Mesendoderm (in vitro differentiated cells): ENCODE results near the gene TMEM179. TPM values are rescaled to one million over a fixed set of nuclear protein-coding genes. Genes with fewer than 3 reads are reported as not detected.
"Not testable (repeated sequence)": the region's sequence is repeated elsewhere in the genome, so short reads cannot be mapped to it uniquely, and the experiment has no call there.

Source experiments
- DNase-seq: peaks from one replicate; pipeline ENCODE4 v3.0.0; 2013
- H2AK5ac ChIP-seq: 2 replicates; pipeline ENCODE4 v1.6.1; 2013; ENCODE audit warnings: low read length, inconsistent platforms
- H2BK120ac ChIP-seq: 2 replicates; pipeline ENCODE4 v1.6.1; 2013; ENCODE audit warnings: low read depth, mild to moderate bottlenecking, low read length, moderate library complexity, mixed read lengths
- H2BK15ac ChIP-seq: replicated peaks from 2 replicates; pipeline ENCODE4 v1.6.1; 2013; ENCODE audit warnings: low read depth, mild to moderate bottlenecking, moderate library complexity
- H2BK5ac ChIP-seq: 2 replicates; pipeline ENCODE4 v1.6.1; 2013; ENCODE audit warnings: low read length, inconsistent platforms
- H3K18ac ChIP-seq: 2 replicates; pipeline ENCODE4 v1.6.1; 2013; ENCODE audit warnings: mild to moderate bottlenecking, low read length, mixed read lengths
- H3K23ac ChIP-seq: one replicate; pipeline ENCODE4 v1.6.1; 2013; ENCODE audit warnings: low read length
- H3K27ac ChIP-seq: 2 replicates; pipeline ENCODE4 v1.5.1; 2013; ENCODE audit warnings: low read depth, mild to moderate bottlenecking, inconsistent platforms, low read length, moderate library complexity
- H3K27me3 ChIP-seq: 2 replicates; pipeline ENCODE4 v1.6.1; 2013; ENCODE audit warnings: low read length, control low read depth, mild to moderate bottlenecking, inconsistent platforms; ENCODE audit not compliant: insufficient read depth, poor library complexity
- H3K36me3 ChIP-seq: 2 replicates; pipeline ENCODE4 v1.6.1; 2013; ENCODE audit warnings: low read length, inconsistent platforms; ENCODE audit not compliant: control insufficient read depth, insufficient read depth
- H3K4ac ChIP-seq: one replicate; pipeline ENCODE4 v1.6.1; 2013; ENCODE audit warnings: low read depth, mild to moderate bottlenecking, low read length, moderate library complexity
- H3K4me1 ChIP-seq: 2 replicates; pipeline ENCODE4 v1.6.1; 2013; ENCODE audit warnings: low read depth, low read length, inconsistent platforms; ENCODE audit not compliant: control insufficient read depth
- H3K4me2 ChIP-seq: 2 replicates; pipeline ENCODE4 v1.6.1; 2013; ENCODE audit warnings: low read length
- H3K4me3 ChIP-seq: 2 replicates; pipeline ENCODE4 v1.5.1; 2013; ENCODE audit warnings: mild to moderate bottlenecking, low read length
- H3K56ac ChIP-seq: one replicate; pipeline ENCODE4 v1.6.1; 2013; ENCODE audit warnings: low read length
- H3K79me1 ChIP-seq: 2 replicates; pipeline ENCODE4 v1.6.1; 2013; ENCODE audit warnings: low read length, inconsistent platforms
- H3K79me2 ChIP-seq: 2 replicates; pipeline ENCODE4 v1.6.1; 2013; ENCODE audit warnings: mild to moderate bottlenecking, low read length; ENCODE audit not compliant: control insufficient read depth, insufficient read depth
- H3K9ac ChIP-seq: 2 replicates; pipeline ENCODE4 v1.6.1; 2013; ENCODE audit warnings: low read length, inconsistent platforms
- H4K5ac ChIP-seq: one replicate; pipeline ENCODE4 v1.6.1; 2013; ENCODE audit warnings: low read length
- H4K8ac ChIP-seq: one replicate; pipeline ENCODE4 v1.6.1; 2013; ENCODE audit warnings: low read depth, mild to moderate bottlenecking, control low read depth, low read length, moderate library complexity
- WGBS: extraction: QIAGEN DNeasy Blood & Tissue Kit; methylation state at CpG from one replicate; pipeline ENCODE4 v1.1.7; 2013; ENCODE audit warnings: low lambda C conversion rate, missing lambda C conversion rate; ENCODE audit not compliant: insufficient coverage; ENCODE audit errors: extremely low coverage; 5-methylcytosine and 5-hydroxymethylcytosine counted together
- polyA plus RNA-seq, 2 experiments: library from polyadenylated mRNA; stranded (reverse); fragments of 200-250 nt; gene quantifications; one replicate each; pipeline ENCODE4 v1.2.3, GENCODE V29; 2013

TMEM179 gene
- 1.1 TPM for polyA plus RNA-seq (2013, experiment 1 of 2)
- 0.97 TPM for polyA plus RNA-seq (2013, experiment 2 of 2)

DNA sequence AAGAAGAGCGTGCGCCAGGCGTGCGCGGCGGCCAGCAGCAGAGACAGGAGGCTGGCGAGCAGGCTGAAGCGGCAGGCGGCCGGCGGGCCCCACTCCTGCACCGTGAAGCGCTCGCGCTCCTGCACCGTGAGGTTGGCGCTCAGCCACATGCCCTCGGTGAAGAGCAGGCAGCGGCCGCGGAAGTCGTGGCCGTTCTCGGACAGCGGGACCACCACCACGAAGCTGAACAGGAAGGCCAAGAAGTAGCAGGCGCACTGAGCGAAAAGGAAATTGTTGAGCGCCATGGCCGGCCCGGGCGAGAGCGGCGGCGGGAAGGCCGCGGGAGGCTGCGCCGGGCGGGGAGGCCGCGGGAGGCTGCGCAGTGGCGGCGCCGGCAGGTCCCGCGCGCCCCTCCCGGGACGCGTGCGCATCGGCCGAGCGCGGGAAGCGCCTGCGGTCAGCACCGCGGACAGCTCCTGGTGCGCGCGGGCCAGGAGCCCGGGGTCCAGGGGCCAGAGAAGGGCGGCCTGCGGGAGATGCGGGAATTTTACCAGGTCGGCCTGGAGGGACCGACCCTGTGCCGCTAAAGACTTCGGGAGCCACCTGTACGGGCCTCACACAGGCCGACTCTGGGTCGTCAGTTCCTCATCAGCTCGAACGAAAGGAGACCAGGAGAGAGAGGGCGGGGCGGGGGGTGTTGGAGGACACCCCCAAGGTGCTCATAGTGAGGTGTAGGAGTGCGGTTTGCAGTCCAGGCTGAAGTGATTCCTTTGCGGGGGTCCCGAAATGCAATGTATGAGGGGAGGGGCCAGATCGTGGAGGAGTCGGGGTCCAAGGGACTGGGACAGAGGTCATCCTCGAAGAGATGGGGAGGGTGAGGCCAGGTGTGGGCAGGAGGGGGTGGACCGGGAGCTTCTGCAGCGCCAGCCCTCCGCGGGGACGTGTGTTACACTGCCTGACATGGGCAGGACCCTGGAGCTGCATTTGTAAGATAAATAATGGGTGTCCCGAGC lies at the start of gene TMEM179:
Gene TMEM179 (minus strand): TSS at position 315 of the 992 bp plus-strand sequence. CDS start 31 bp downstream, at position 284.
- H3K4me3 ChIP-seq = no peak within 1 kb of the TSS
- H3K27me3 ChIP-seq = no peaks in the 10 kb centered on the region
- peak; percentile 70 for DNase-seq

DNA sequence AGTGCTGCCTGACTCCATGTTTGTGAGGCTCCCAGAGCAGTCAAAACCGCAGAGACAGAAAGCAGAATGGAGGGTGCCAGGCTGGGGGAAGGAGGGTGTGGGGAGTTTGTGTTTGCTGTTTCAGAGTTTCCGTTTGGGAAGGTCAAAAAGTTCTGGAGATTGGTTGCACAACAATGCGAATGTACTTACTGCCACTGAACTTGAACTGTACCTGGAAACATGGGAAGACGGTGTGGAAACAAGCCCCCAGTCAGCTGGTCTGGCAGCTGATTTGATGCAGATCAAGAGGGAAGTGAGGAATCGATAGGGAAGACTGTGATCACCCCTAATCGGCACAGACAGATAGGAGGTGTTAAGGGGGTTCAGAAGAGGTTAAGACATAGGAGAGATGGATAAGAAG lies 49.5 kb upstream of the TMEM179 start:
- no peak overlapping the region for H2AK5ac ChIP-seq
- H3K56ac ChIP-seq = no peak overlapping the region
- H4K5ac ChIP-seq = no peak overlapping the region
- no peak overlapping the region for H2BK120ac ChIP-seq
- no CpG with 5 or more reads among the region's 6 CpGs for WGBS
- no peak overlapping the region for H3K9ac ChIP-seq
- H3K36me3 ChIP-seq = no peaks in the 10 kb centered on the region
- H2BK5ac ChIP-seq = no peak overlapping the region
- no peak overlapping the region for H3K4ac ChIP-seq
- H3K18ac ChIP-seq = no peak overlapping the region
- no peaks in the 10 kb centered on the region for H3K79me1 ChIP-seq
- H3K23ac ChIP-seq = no peak overlapping the region
- no peak overlapping the region for H3K4me2 ChIP-seq
- H3K27me3 ChIP-seq = no peaks in the 10 kb centered on the region
- no peak for DNase-seq
- no peaks in the 10 kb centered on the region for H3K79me2 ChIP-seq
- no peak overlapping the region for H3K4me3 ChIP-seq
- H3K27ac ChIP-seq = no peak overlapping the region
- no peak overlapping the region for H4K8ac ChIP-seq
- no peak overlapping the region for H2BK15ac ChIP-seq
- H3K4me1 ChIP-seq = no peaks in the 10 kb centered on the region

More for the DNA sequence above, at the start of gene TMEM179:
- H3K23ac ChIP-seq = no peak within 1 kb of the TSS
- no peak within 1 kb of the TSS for H4K8ac ChIP-seq
- peak within 1 kb of the TSS; percentile 44 for H3K56ac ChIP-seq
- H2BK120ac ChIP-seq = no peak within 1 kb of the TSS
- no peaks in the 10 kb centered on the region for H3K79me2 ChIP-seq
- no peak within 1 kb of the TSS for H3K4ac ChIP-seq
- no peak within 1 kb of the TSS for H3K18ac ChIP-seq
- H4K5ac ChIP-seq = no peak within 1 kb of the TSS
- no peak within 1 kb of the TSS for H2AK5ac ChIP-seq
- no peak within 1 kb of the TSS for H3K27ac ChIP-seq
- H3K36me3 ChIP-seq = no peaks in the 10 kb centered on the region
- H3K9ac ChIP-seq = peak within 1 kb of the TSS; percentile 28
- no peak within 1 kb of the TSS for H2BK15ac ChIP-seq
- peak within 1 kb of the TSS; percentile 43 for H3K4me2 ChIP-seq
- H2BK5ac ChIP-seq = no peak within 1 kb of the TSS
- no peaks in the 10 kb centered on the region for H3K79me1 ChIP-seq
- WGBS = no CpG with 5 or more reads among the region's 91 CpGs
- no peaks in the 10 kb centered on the region for H3K4me1 ChIP-seq

DNA sequence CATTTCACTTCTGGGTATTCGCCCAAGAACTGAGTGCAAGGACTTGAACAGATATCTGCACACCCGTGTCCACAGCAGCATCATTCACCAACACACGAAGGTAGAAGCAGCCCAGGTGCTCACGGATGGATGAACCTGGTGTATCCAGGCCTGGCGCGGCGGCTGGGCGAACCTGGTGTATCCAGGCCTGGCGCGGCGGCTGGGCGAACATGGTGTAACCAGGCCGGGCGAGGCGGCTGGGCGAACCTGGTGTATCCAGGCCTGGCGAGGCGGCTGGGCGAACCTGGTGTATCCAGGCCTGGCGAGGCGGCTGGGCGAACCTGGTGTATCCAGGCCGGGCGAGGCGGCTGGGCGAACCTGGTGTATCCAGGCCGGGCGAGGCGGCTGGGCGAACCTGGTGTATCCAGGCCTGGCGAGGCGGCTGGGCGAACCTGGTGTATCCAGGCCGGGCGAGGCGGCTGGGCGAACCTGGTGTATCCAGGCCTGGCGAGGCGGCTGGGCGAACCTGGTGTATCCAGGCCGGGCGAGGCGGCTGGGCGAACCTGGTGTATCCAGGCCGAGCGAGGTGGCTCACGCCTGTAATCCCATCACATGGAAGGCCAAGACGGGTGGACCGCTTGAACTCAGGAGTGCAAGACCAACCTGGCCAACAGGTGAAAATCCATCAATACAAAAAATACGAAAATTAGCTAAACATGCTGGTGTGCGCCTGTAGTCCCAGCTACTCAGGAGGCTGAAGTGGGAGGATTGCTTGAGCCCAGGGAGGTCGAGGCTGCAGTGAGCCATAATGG lies 48.8 kb upstream of the TMEM179 start:
- not testable (repeated sequence) for H3K4me3 ChIP-seq, H2AK5ac ChIP-seq, H2BK120ac ChIP-seq, H3K4me2 ChIP-seq, H3K23ac ChIP-seq, H3K27ac ChIP-seq, H3K56ac ChIP-seq, DNase-seq, H3K4me1 ChIP-seq, H3K4ac ChIP-seq, H3K36me3 ChIP-seq, H3K9ac ChIP-seq, H3K79me1 ChIP-seq, H4K5ac ChIP-seq, H3K27me3 ChIP-seq, H2BK5ac ChIP-seq, H2BK15ac ChIP-seq, H4K8ac ChIP-seq, H3K79me2 ChIP-seq, H3K18ac ChIP-seq
- WGBS = no CpG with 5 or more reads among the region's 52 CpGs

DNA sequence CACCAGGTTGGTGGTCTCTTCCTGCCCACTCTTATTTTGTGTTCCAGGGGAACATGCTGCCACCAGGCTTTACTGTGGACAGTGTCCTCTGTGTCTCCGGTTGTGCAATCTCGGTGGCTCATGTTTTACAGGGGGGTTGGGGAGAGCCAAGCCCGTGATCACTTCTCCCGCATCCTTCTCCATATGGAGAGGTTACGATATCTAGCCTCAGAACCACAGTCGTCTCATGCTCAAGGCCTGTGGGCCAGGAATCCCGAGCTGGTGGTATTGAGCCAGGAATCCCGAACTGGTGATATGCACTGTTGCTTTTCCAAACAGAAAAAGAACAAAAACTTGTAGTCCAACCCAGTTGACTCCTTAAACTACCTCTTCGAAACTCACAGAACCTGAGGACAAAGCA lies 47.8 kb upstream of the TMEM179 start:
- Histone ChIP-seq H3K4ac (no peak overlapping the region), H4K5ac (no peak overlapping the region), H2BK120ac (no peak overlapping the region), H3K79me2 (no peaks in the 10 kb centered on the region), H3K9ac (no peak overlapping the region), H3K23ac (no peak overlapping the region), H2AK5ac (no peak overlapping the region), H3K27ac (no peak overlapping the region), H3K27me3 (no peaks in the 10 kb centered on the region), H3K56ac (no peak overlapping the region), H2BK5ac (no peak overlapping the region), H3K36me3 (no peaks in the 10 kb centered on the region), H3K4me1 (no peaks in the 10 kb centered on the region), H3K4me3 (no peak overlapping the region), H3K4me2 (no peak overlapping the region), H2BK15ac (no peak overlapping the region), H4K8ac (no peak overlapping the region), H3K18ac (no peak overlapping the region), H3K79me1 (no peaks in the 10 kb centered on the region)
- WGBS = no CpG with 5 or more reads among the region's 9 CpGs
- no peak for DNase-seq

DNA sequence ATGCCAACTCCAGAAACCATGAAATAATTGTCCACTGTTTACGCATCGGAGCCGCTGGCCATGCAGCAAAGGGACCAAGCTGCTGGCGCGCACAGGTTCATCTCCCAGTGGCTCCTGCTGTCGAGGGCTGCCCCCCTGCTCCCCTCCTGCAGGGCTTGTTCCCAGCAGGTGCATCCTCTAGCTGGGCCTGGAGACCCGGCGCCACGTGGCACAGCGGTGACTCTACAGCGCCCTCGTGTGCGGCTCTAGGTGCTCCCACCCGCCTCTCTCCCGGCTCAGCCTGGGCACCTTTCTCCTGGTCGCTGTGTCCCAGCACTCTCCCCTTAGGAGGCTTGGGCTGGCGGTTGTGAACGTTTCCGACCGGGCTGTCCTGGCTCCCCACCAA lies 47.3 kb upstream of the TMEM179 start:
- Histone ChIP-seq H2BK15ac (no peak overlapping the region), H3K36me3 (no peaks in the 10 kb centered on the region), H3K18ac (no peak overlapping the region), H3K27me3 (no peaks in the 10 kb centered on the region), H3K79me2 (no peaks in the 10 kb centered on the region), H3K23ac (no peak overlapping the region), H3K4me1 (no peaks in the 10 kb centered on the region), H3K56ac (no peak overlapping the region), H3K4me2 (no peak overlapping the region), H2BK120ac (no peak overlapping the region), H2AK5ac (no peak overlapping the region), H3K79me1 (no peaks in the 10 kb centered on the region), H3K27ac (no peak overlapping the region), H3K9ac (no peak overlapping the region), H3K4ac (no peak overlapping the region), H4K5ac (no peak overlapping the region), H4K8ac (no peak overlapping the region), H2BK5ac (no peak overlapping the region), H3K4me3 (no peak overlapping the region)
- no CpG with 5 or more reads among the region's 20 CpGs for WGBS
- no peak for DNase-seq
